ENCODE measurements around the gene ZNF567. TPM values are rescaled to one million over a fixed set of nuclear protein-coding genes. Genes with fewer than 3 reads are reported as not detected.
A peak's percentile ranks its signal among the peaks of the same experiment; 100 is the strongest.
"Not testable (repeated sequence)": the region's sequence is repeated elsewhere in the genome, so short reads cannot be mapped to it uniquely, and the experiment has no call there.

ZNF567 gene
- total RNA-seq, 8 experiments from 2014 or later, result 4.3 to 10.2 (median 8.8) TPM

- no peak for ATAC-seq (replicated peaks in 6 of 8)
- Histone ChIP-seq H3K4me3 (no peak overlapping the region), H3K27ac (no peak overlapping the region), H3K4me1 (replicated peaks in 1 of 2) (no peaks in the 10 kb centered on the region)
- 38 to 100% (median 86%) methylated on average over 1 to 2 of the region's 2 CpGs for WGBS, 10 experiments
- in situ Hi-C loops (cut with MboI; ENCODE audit: low pct_unique_long_range_greater_than_20kb in 2 of 9, low sequenced_read_pairs in 9 of 9, unreplicated experiment in 9 of 9), result no loop called here
Observed at GRCh38 chr19:36707134-36707533, 19.7 kb downstream of the ZNF567 start.

- Histone ChIP-seq H3K4me3 (no peak overlapping the region), H3K27ac (no peak overlapping the region), H3K4me1 (replicated peaks in 1 of 2) (no peaks in the 10 kb centered on the region)
- 40 to 100% (median 94%) methylated on average over 1 to 2 of the region's 2 CpGs; no CpG with 5 or more reads in 6 of the 10 experiments for WGBS, 10 experiments
- in situ Hi-C loops (cut with MboI; ENCODE audit: low pct_unique_long_range_greater_than_20kb in 2 of 9, low sequenced_read_pairs in 9 of 9, unreplicated experiment in 9 of 9), result no loop called here
- ATAC-seq (replicated peaks in 6 of 8), result peak in 1 of 8 experiments; percentile 54
Observed at GRCh38 chr19:36709423-36709822, 22.0 kb downstream of the ZNF567 start.

GRCh38 chr19:36719687-36720556 is 32.5 kb downstream of the ZNF567 start:
- WGBS, 10 experiments, result 91 to 100% (median 97%) methylated on average over 2 to 10 of the region's 10 CpGs
- no peak overlapping the region for H3K4me3 ChIP-seq

GRCh38 chr19:36736166-36736565 is 48.8 kb downstream of the ZNF567 start:
- H3K4me1 ChIP-seq (replicated peaks in 1 of 2); H3K4me3 ChIP-seq; in situ Hi-C loops (cut with MboI; ENCODE audit: low pct_unique_long_range_greater_than_20kb in 2 of 9, low sequenced_read_pairs in 9 of 9, unreplicated experiment in 9 of 9); H3K27ac ChIP-seq; ATAC-seq (replicated peaks in 6 of 8): not testable (repeated sequence)
- WGBS, 10 experiments, result 7 to 97% (median 82%) methylated on average over 2 to 7 of the region's 9 CpGs; no CpG with 5 or more reads in 6 of the 10 experiments

More at GRCh38 chr19:36719687-36720556, 32.5 kb downstream of the ZNF567 start:
- Histone ChIP-seq H3K4me1 (replicated peaks in 1 of 2) (no peaks in the 10 kb centered on the region), H3K27ac (no peak overlapping the region)
- in situ Hi-C loops (cut with MboI; ENCODE audit: low pct_unique_long_range_greater_than_20kb in 2 of 9, low sequenced_read_pairs in 9 of 9, unreplicated experiment in 9 of 9), result no loop called here
- no peak for ATAC-seq (replicated peaks in 6 of 8)

GRCh38 chr19:36745870-36746269 is 58.5 kb downstream of the ZNF567 start:
- WGBS, 10 experiments, result 82 to 100% (median 93%) methylated on average over 2 to 4 of the region's 4 CpGs; no CpG with 5 or more reads in 3 of the 10 experiments
- no peak overlapping the region for H3K4me3 ChIP-seq
- in situ Hi-C loops (cut with MboI; ENCODE audit: low pct_unique_long_range_greater_than_20kb in 2 of 9, low sequenced_read_pairs in 9 of 9, unreplicated experiment in 9 of 9), result no loop called here

GRCh38 chr19:36747750-36748149 is 60.3 kb downstream of the ZNF567 start:
- 86 to 100% (median 96%) methylated on average over 1 to 10 of the region's 10 CpGs for WGBS, 10 experiments
- Histone ChIP-seq H3K4me1 (replicated peaks in 1 of 2) (no peaks in the 10 kb centered on the region), H3K27ac (no peak overlapping the region), H3K4me3 (no peak overlapping the region)
- in situ Hi-C loops (cut with MboI; ENCODE audit: low pct_unique_long_range_greater_than_20kb in 2 of 9, low sequenced_read_pairs in 9 of 9, unreplicated experiment in 9 of 9), result no loop called here
- no peak for ATAC-seq (replicated peaks in 6 of 8)

More at GRCh38 chr19:36745870-36746269, 58.5 kb downstream of the ZNF567 start:
- no peak overlapping the region for H3K27ac ChIP-seq
- no peak for ATAC-seq (replicated peaks in 6 of 8)
- no peaks in the 10 kb centered on the region for H3K4me1 ChIP-seq (replicated peaks in 1 of 2)

- WGBS, 10 experiments, result 89 to 100% (median 98%) methylated on average over 1 to 10 of the region's 10 CpGs
- no peak for ATAC-seq (replicated peaks in 6 of 8)
- in situ Hi-C loops (cut with MboI; ENCODE audit: low pct_unique_long_range_greater_than_20kb in 2 of 9, low sequenced_read_pairs in 9 of 9, unreplicated experiment in 9 of 9), result no loop called here
- H3K4me3 ChIP-seq, result no peak overlapping the region
- no peak overlapping the region for H3K27ac ChIP-seq
- no peaks in the 10 kb centered on the region for H3K4me1 ChIP-seq (replicated peaks in 1 of 2)
Observed at GRCh38 chr19:36748431-36749275, 61.2 kb downstream of the ZNF567 start.

GRCh38 chr19:36749613-36750012 is 62.2 kb downstream of the ZNF567 start:
- H3K27ac ChIP-seq; in situ Hi-C loops (cut with MboI; ENCODE audit: low pct_unique_long_range_greater_than_20kb in 2 of 9, low sequenced_read_pairs in 9 of 9, unreplicated experiment in 9 of 9); H3K4me3 ChIP-seq; ATAC-seq (replicated peaks in 6 of 8); H3K4me1 ChIP-seq (replicated peaks in 1 of 2): not testable (repeated sequence)
- 85 to 100% (median 95%) methylated on average over 3 to 8 of the region's 8 CpGs for whole genome bisulfite sequencing, 10 experiments

GRCh38 chr19:36750066-36750691 is 62.8 kb downstream of the ZNF567 start:
- no peak overlapping the region for H3K27ac ChIP-seq
- ATAC-seq (replicated peaks in 6 of 8), result no peak
- 83 to 100% (median 91%) methylated on average over 1 to 4 of the region's 4 CpGs; no CpG with 5 or more reads in 2 of the 10 experiments for WGBS, 10 experiments
- in situ Hi-C loops (cut with MboI; ENCODE audit: low pct_unique_long_range_greater_than_20kb in 2 of 9, low sequenced_read_pairs in 9 of 9, unreplicated experiment in 9 of 9), result no loop called here
- no peak overlapping the region for H3K4me3 ChIP-seq
- H3K4me1 ChIP-seq (replicated peaks in 1 of 2), result no peaks in the 10 kb centered on the region

Other genes with a start within 250 kb of the ZNF567 start
- gene ZNF566, start 198.1 kb upstream of the ZNF567 start, total RNA-seq, result 10 to 100 TPM in 7 of 8 experiments, 1 to 10 TPM in 1; 9.1 to 21.9 (median 19.1) TPM
- gene ZNF260, start 159.3 kb upstream of the ZNF567 start, total RNA-seq, result 10 to 100 TPM in 6 of 8 experiments, 1 to 10 TPM in 2; 7.8 to 38.1 (median 28.4) TPM
- 10 to 100 TPM in 7 of 8 experiments, 1 to 10 TPM in 1; 8.7 to 29.3 (median 20.1) TPM for gene ZNF529, start 114.3 kb upstream of the ZNF567 start, total RNA-seq
- gene ZNF382, start 82.3 kb upstream of the ZNF567 start, total RNA-seq, result 10 to 100 TPM in 5 of 8 experiments, 1 to 10 TPM in 2, under 1 TPM in 1; 0.45 to 40.1 (median 19.7) TPM
- 10 to 100 TPM in 6 of 8 experiments, 1 to 10 TPM in 2; 5.2 to 15.3 (median 11.4) TPM for gene ZNF461, start 20.8 kb upstream of the ZNF567 start, total RNA-seq
- gene ZNF850, start 85.2 kb downstream of the ZNF567 start, total RNA-seq, result 1 to 10 TPM in 7 of 8 experiments, under 1 TPM in 1; 0.41 to 4.2 (median 1.9) TPM
- gene ZNF790, start 150.8 kb downstream of the ZNF567 start, total RNA-seq, result 10 to 100 TPM in 1 of 8 experiments, 1 to 10 TPM in 6, under 1 TPM in 1; 0.54 to 11.1 (median 6.5) TPM
- 1 to 10 TPM in 6 of 8 experiments, under 1 TPM in 2; 0.56 to 9.6 (median 5.6) TPM for gene ZNF345, start 163.3 kb downstream of the ZNF567 start, total RNA-seq
- 1 to 10 TPM in 5 of 8 experiments, under 1 TPM in 3; 0.40 to 4.7 (median 1.2) TPM for gene ZNF829, start 228.7 kb downstream of the ZNF567 start, total RNA-seq
- gene ZNF568, start 228.7 kb downstream of the ZNF567 start, total RNA-seq, result 10 to 100 TPM in 2 of 8 experiments, 1 to 10 TPM in 5, under 1 TPM in 1; 0.72 to 20.4 (median 6.9) TPM